ENCODE measurements around the gene NBEA.

GRCh38 chr13:35455022-35455421 lies 513.0 kb downstream of the NBEA start:
- TF ChIP-seq CTCF (IDR thresholded peaks at IDR 0.05) (no peak), TCF7L2 (IDR thresholded peaks at IDR 0.05; ENCODE audit: low read depth, low read length) (no peak)
